Colonic mucosa (tissue), 4 donors: ENCODE results near the gene APOL3. TPM values are rescaled to one million over a fixed set of nuclear protein-coding genes. Genes with fewer than 3 reads are reported as not detected.

Experiments used
- DNase-seq: peaks from one replicate; pipeline ENCODE4 v3.0.0-alpha.2; 2020
- H3K27ac ChIP-seq: fragments of 200-600 bp; one replicate; pipeline ENCODE4 v1.8.0; 2021
- H3K27me3 ChIP-seq: fragments of 200-600 bp; one replicate; pipeline ENCODE4 v1.8.0; 2021
- H3K36me3 ChIP-seq: fragments of 200-600 bp; one replicate; pipeline ENCODE4 v1.8.0; 2021
- H3K4me1 ChIP-seq: fragments of 200-600 bp; one replicate; pipeline ENCODE4 v1.8.0; 2021; ENCODE audit warnings: mild to moderate bottlenecking
- H3K4me3 ChIP-seq: fragments of 200-600 bp; one replicate; pipeline ENCODE4 v1.8.0; 2021
- H3K9ac ChIP-seq, 2 donors: one replicate each; pipeline ENCODE4 v1.7.0; 2013; ENCODE audit warnings: control low read depth in 2 of 2, low read depth in 2 of 2, low read length in 2 of 2
- H3K9me3 ChIP-seq: fragments of 200-600 bp; one replicate; pipeline ENCODE4 v1.8.0; 2021
- intact Hi-C: fragments of 100-400 bp; cut with DNase I; formaldehyde crosslinking; loops from one replicate; pipeline ENCODE4 v1.14.1; 2022
- total RNA-seq, 2 donors: library from RNA; stranded (reverse); fragmentation: NEBNext Ultra II Directional in 1 of 2; extraction: Animal tissue kit (Norgen Biotek cat#: 25700) in 1 of 2; gene quantifications; one replicate each; pipeline ENCODE4 v1.2.1, GENCODE V29; 2021
- TF ChIP-seq, protein P1 (sequence below): fragments of 200-600 bp; IDR thresholded peaks from one replicate; pipeline ENCODE4 v1.8.0; 2022; ENCODE audit warnings: antibody characterized with exemption, mild to moderate bottlenecking
- donor health status: healthy.
- donor health status: DM: no; HTN: no; CAD: no.
- donor health status: DM: no; HTN: no; CAD: no.

Gene APOL3
- total RNA-seq, 2 donors from 2014 or later, result 5.9 to 9.6 TPM

DNA sequence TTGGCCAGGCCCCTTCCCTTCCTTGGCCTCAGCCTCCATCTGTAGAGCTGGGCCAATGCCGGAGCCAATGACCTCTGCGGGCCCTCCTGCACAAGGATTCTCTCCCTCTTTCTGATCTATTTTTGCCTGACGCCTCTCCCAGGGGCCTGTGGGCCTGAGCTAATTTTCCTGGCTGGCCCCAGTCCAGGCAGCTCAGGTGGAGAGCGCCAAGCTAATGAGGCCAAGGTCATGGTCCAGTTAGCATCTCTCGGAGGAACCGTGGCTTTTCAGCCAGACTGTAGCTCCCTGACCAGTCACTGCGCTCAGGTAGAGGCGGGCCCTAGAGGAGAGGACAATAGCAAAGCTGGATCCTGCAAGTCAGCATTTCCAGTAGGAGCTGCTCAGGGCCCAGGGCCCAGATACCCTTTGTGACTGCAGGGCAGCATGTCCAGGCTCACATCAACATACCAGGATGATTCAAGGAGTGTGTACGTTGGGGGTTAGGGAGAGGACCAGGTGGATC lies 43.5 kb downstream of the APOL3 start:
- no peak for DNase-seq
- Histone ChIP-seq H3K36me3 (no peaks in the 10 kb centered on the region), H3K27ac (no peak overlapping the region), H3K4me1 (no peaks in the 10 kb centered on the region), H3K9ac (no peak overlapping the region), H3K4me3 (no peak overlapping the region), H3K9me3 (no peaks in the 10 kb centered on the region), H3K27me3 (no peaks in the 10 kb centered on the region)
- TF ChIP-seq, protein P1, sequence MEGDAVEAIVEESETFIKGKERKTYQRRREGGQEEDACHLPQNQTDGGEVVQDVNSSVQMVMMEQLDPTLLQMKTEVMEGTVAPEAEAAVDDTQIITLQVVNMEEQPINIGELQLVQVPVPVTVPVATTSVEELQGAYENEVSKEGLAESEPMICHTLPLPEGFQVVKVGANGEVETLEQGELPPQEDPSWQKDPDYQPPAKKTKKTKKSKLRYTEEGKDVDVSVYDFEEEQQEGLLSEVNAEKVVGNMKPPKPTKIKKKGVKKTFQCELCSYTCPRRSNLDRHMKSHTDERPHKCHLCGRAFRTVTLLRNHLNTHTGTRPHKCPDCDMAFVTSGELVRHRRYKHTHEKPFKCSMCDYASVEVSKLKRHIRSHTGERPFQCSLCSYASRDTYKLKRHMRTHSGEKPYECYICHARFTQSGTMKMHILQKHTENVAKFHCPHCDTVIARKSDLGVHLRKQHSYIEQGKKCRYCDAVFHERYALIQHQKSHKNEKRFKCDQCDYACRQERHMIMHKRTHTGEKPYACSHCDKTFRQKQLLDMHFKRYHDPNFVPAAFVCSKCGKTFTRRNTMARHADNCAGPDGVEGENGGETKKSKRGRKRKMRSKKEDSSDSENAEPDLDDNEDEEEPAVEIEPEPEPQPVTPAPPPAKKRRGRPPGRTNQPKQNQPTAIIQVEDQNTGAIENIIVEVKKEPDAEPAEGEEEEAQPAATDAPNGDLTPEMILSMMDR, result no peak
- intact Hi-C loops, result no loop called here

DNA sequence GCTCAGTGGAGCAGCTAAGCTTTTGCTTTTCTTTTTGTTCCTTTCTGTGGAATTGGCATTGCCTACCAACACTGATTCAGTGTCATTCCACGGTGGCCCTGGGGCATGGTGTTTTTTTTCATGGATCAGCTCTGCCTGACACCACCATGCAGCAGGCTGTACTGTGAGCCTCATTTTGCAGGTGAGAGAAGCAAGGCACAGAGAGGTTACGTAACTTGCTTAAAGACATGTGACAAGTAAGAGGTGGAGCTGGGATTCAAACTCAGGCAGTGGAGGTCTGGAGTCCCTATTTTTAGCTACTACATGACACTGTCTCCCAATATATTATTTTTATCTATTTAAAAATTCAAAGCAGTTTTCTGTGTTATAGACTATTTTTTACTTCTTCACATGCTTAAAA lies 44.4 kb downstream of the APOL3 start:
- intact Hi-C loops, result no loop called here
- H3K4me1 ChIP-seq, result no peaks in the 10 kb centered on the region
- DNase-seq, result no peak

DNA sequence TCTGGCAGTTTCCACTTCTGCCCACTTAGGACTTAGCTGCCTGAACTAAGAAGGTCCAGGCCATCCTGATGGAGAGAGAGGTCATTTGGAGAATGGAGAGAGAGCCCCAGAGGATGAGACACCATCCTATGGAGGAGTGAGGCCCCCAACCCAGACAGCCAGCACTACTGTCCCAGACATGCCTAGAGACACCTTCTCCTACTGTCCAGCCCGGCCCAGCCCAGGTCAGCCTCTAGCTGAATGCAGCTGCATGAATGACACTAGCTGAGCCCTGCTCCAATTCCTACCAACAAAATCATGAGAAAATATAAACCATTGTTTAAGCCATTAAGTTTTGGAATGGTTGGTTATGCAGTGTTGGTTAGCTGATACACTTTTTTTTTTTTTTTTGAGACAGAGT lies 47.4 kb downstream of the APOL3 start:
- no peak overlapping the region for H3K4me3 ChIP-seq
- no peaks in the 10 kb centered on the region for H3K9me3 ChIP-seq
- TF ChIP-seq, protein P1, result no peak
- intact Hi-C loops, result no loop called here
- H3K27ac ChIP-seq, result no peak overlapping the region
- DNase-seq, result no peak
- no peaks in the 10 kb centered on the region for H3K36me3 ChIP-seq
- no peak overlapping the region for H3K9ac ChIP-seq
- H3K27me3 ChIP-seq, result no peaks in the 10 kb centered on the region
- H3K4me1 ChIP-seq, result no peaks in the 10 kb centered on the region

More for the DNA sequence above, 44.4 kb downstream of the APOL3 start:
- Histone ChIP-seq H3K9me3 (no peaks in the 10 kb centered on the region), H3K36me3 (no peaks in the 10 kb centered on the region), H3K27ac (no peak overlapping the region), H3K27me3 (no peaks in the 10 kb centered on the region), H3K9ac (no peak overlapping the region), H3K4me3 (no peak overlapping the region)
- TF ChIP-seq, protein P1, result no peak

DNA sequence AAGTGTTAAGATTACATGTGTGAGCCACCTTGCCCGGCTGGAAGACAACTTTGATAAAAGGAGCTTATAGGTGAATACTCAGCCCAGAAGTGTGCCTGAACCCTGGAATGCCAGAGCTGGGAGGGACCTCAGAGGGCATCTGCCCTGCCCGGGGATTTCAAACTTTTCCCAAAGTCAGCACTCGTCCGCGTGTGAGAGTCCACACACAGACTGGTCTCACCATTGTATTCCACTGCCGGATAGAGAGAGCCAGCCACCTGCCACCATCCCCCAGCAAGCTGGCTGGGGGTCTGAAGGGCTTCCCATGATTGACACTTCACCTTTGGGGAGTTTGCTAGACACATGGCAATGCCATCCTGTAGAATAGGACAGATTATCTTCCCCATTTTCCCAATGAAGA lies 49.2 kb downstream of the APOL3 start:
- H3K36me3 ChIP-seq, result no peaks in the 10 kb centered on the region
- no peak overlapping the region for H3K27ac ChIP-seq
- intact Hi-C loops, result no loop called here
- no peaks in the 10 kb centered on the region for H3K9me3 ChIP-seq
- DNase-seq, result no peak
- no peaks in the 10 kb centered on the region for H3K4me1 ChIP-seq
- no peaks in the 10 kb centered on the region for H3K27me3 ChIP-seq
- no peak overlapping the region for H3K9ac ChIP-seq
- TF ChIP-seq, protein P1, result no peak
- no peak overlapping the region for H3K4me3 ChIP-seq

DNA sequence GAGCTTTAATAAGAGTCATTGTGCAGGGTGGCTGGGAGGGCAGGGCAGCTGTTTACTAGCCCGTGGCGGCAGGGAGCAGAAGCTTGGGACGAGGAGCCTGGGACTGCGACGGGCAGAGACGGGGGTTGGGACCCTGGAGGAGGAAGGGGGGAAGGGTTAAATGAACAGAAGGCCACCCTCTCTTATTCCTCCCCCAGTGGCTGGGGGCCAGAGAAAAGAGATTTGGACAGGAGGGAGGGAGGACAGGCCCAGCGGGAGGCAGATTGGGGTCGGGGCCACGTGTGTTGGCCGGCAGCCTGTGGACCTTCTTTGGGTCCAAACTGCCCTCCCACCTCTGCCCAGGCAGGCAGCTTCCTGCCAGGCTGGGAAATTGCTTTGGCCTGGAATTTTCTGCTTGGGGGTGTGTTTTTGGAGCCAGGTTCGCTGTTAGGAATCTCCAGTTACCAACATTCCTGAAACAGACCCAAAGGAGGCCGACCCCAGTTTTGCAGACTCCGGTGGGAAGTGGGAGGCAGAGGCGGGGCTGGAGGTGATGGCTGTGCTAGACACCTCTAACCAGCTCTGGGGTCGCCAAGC lies 50.2 kb downstream of the APOL3 start:
- TF ChIP-seq, protein P1, result no peak
- DNase-seq, result no peak
- Histone ChIP-seq H3K27ac (no peak overlapping the region), H3K9me3 (no peaks in the 10 kb centered on the region), H3K4me1 (no peaks in the 10 kb centered on the region), H3K27me3 (no peaks in the 10 kb centered on the region), H3K36me3 (no peaks in the 10 kb centered on the region), H3K9ac (no peak overlapping the region), H3K4me3 (no peak overlapping the region)
- intact Hi-C loops, result no loop called here
